GM19468 (cell line): ENCODE data around the gene CRACDL.

Experiments
- ATAC-seq: cut with Tn5 transposase; IDR thresholded peaks from one replicate; pipeline ENCODE4 v1.9.1; 2021; ENCODE audit warnings: mild to moderate bottlenecking, moderate library complexity, moderate number of reproducible peaks; ENCODE audit not compliant: unreplicated experiment; ENCODE audit errors: extremely low read depth

Gene CRACDL

GRCh38 chr2:98928242-98928641 is 7.8 kb downstream of the CRACDL start:
- ATAC-seq = no peak

GRCh38 chr2:98927027-98927426 is 9.0 kb downstream of the CRACDL start:
- ATAC-seq = no peak

GRCh38 chr2:98926601-98927000 is 9.4 kb downstream of the CRACDL start:
- ATAC-seq = no peak

- ATAC-seq = no peak
Observed at GRCh38 chr2:98924910-98925309, 11.1 kb downstream of the CRACDL start.

GRCh38 chr2:98924038-98924830 is 11.8 kb downstream of the CRACDL start:
- ATAC-seq = no peak

GRCh38 chr2:98923244-98923940 is 12.6 kb downstream of the CRACDL start:
- no peak for ATAC-seq

- no peak for ATAC-seq
Observed at GRCh38 chr2:98921062-98921461, 15.0 kb downstream of the CRACDL start.

- ATAC-seq = no peak
Observed at GRCh38 chr2:98917031-98917471, 19.0 kb downstream of the CRACDL start.

GRCh38 chr2:98915751-98916358 is 20.2 kb downstream of the CRACDL start:
- ATAC-seq = no peak

GRCh38 chr2:98914713-98915580 is 21.1 kb downstream of the CRACDL start:
- ATAC-seq = no peak

- no peak for ATAC-seq
Observed at GRCh38 chr2:98913916-98914712, 21.9 kb downstream of the CRACDL start.

- no peak for ATAC-seq
Observed at GRCh38 chr2:98912957-98913915, 22.8 kb downstream of the CRACDL start.

- no peak for ATAC-seq
Observed at GRCh38 chr2:98912221-98912851, 23.7 kb downstream of the CRACDL start.

GRCh38 chr2:98911376-98912154 is 24.5 kb downstream of the CRACDL start:
- no peak for ATAC-seq

- no peak for ATAC-seq
Observed at GRCh38 chr2:98911126-98911375, 25.0 kb downstream of the CRACDL start.

- no peak for ATAC-seq
Observed at GRCh38 chr2:98910349-98911125, 25.5 kb downstream of the CRACDL start.
